AG09319 (cell line): ENCODE results near the gene ICOS.

Source experiments
- DNase-seq: peaks from one replicate; pipeline ENCODE4 v3.0.0-alpha.2; 2010; ENCODE audit warnings: low read depth; ENCODE audit errors: extremely low read depth
- CTCF ChIP-seq: IDR thresholded peaks from 2 replicates; pipeline ENCODE4 v1.5.1; 2011; ENCODE audit warnings: low read depth, mild to moderate bottlenecking, inconsistent platforms, low read length, moderate library complexity

Gene ICOS

GRCh38 chr2:203905656-203906055 is 30.9 kb upstream of the ICOS start:
- no peak for DNase-seq
- TF ChIP-seq CTCF, result no peak

- TF ChIP-seq CTCF, result no peak
- DNase-seq, result no peak
Observed at GRCh38 chr2:203908066-203908796, 28.3 kb upstream of the ICOS start.

GRCh38 chr2:203908797-203909185 is 27.8 kb upstream of the ICOS start:
- no peak for DNase-seq
- no peak for TF ChIP-seq CTCF

- TF ChIP-seq CTCF, result peak; percentile 77
- DNase-seq, result peak; percentile 40
Observed at GRCh38 chr2:203909261-203909967, 27.1 kb upstream of the ICOS start.

- no peak for TF ChIP-seq CTCF
- DNase-seq, result no peak
Observed at GRCh38 chr2:203909974-203910373, 26.6 kb upstream of the ICOS start.

- DNase-seq, result no peak
- no peak for TF ChIP-seq CTCF
Observed at GRCh38 chr2:203913947-203914346, 22.6 kb upstream of the ICOS start.

- TF ChIP-seq CTCF, result no peak
- no peak for DNase-seq
Observed at GRCh38 chr2:203914546-203915182, 21.9 kb upstream of the ICOS start.
